Natural killer cell (primary cell): ENCODE results near the gene LIPH. TPM values are rescaled to one million over a fixed set of nuclear protein-coding genes. Genes with fewer than 3 reads are reported as not detected.

ENCODE experiments used
- ATAC-seq, 3 donors: fragments of 150-1000 bp in 2 of 3; fragments of 200-7000 bp in 1 of 3; cut with Tn5 transposase; 1 replicate in 1 of 3; 2 replicates in 2 of 3; pipeline ENCODE4 v1.10.0; 2021; ENCODE audit warnings: mild to moderate bottlenecking in 2 of 3, moderate library complexity in 2 of 3
- DNase-seq, 2 donors: peaks; one replicate each; pipeline versions ENCODE4 v3.0.0 to v3.0.0-alpha.2; 2013 to 2021; ENCODE audit warnings: mixed read lengths in 1 of 2
- H3K27ac ChIP-seq: one replicate; pipeline ENCODE4 v1.5.1; 2013; ENCODE audit warnings: mild to moderate bottlenecking, low read length
- H3K27me3 ChIP-seq: one replicate; pipeline ENCODE4 v1.6.1; 2013; ENCODE audit warnings: low read length; ENCODE audit not compliant: control insufficient read depth, insufficient read depth
- H3K36me3 ChIP-seq: one replicate; pipeline ENCODE4 v1.6.1; 2013; ENCODE audit warnings: low read length; ENCODE audit not compliant: control insufficient read depth, insufficient read depth
- H3K4me1 ChIP-seq: one replicate; pipeline ENCODE4 v1.6.1; 2013; ENCODE audit warnings: low read length; ENCODE audit not compliant: control insufficient read depth, insufficient read depth
- H3K4me3 ChIP-seq: one replicate; pipeline ENCODE4 v1.5.1; 2013; ENCODE audit warnings: low read length
- H3K9me3 ChIP-seq: one replicate; pipeline ENCODE4 v1.6.1; 2013; ENCODE audit warnings: low read length; ENCODE audit not compliant: control insufficient read depth, insufficient read depth
- H3K27ac Mint-ChIP-seq, 2 donors: one replicate each; pipeline ENCODE4 v1.8.0; 2022; ENCODE audit warnings: mild to moderate bottlenecking in 2 of 2, mixed read lengths in 2 of 2, moderate library complexity in 1 of 2
- H3K27me3 Mint-ChIP-seq, 2 donors: one replicate each; pipeline ENCODE4 v1.8.0; 2022; ENCODE audit warnings: low read depth in 2 of 2, mixed read lengths in 2 of 2
- H3K36me3 Mint-ChIP-seq: one replicate; pipeline ENCODE4 v1.8.0; 2022; ENCODE audit warnings: mixed read lengths
- H3K4me1 Mint-ChIP-seq, 2 donors: one replicate each; pipeline ENCODE4 v1.8.0; 2022; ENCODE audit warnings: mixed read lengths in 2 of 2
- H3K4me3 Mint-ChIP-seq: one replicate; pipeline ENCODE4 v1.8.0; 2022; ENCODE audit warnings: mild to moderate bottlenecking, moderate library complexity, mixed read lengths
- H3K9me3 Mint-ChIP-seq, 2 donors: one replicate each; pipeline ENCODE4 v1.8.0; 2022; ENCODE audit warnings: mixed read lengths in 2 of 2
- whole genome bisulfite sequencing: methylation state at CpG from one replicate; pipeline ENCODE4 v1.1.7; 2013; ENCODE audit warnings: missing lambda C conversion rate; ENCODE audit not compliant: insufficient coverage; 5-methylcytosine and 5-hydroxymethylcytosine counted together
- intact Hi-C: fragments of 100-400 bp; cut with micrococcal nuclease; formaldehyde crosslinking; loops from one replicate; pipeline ENCODE4 v1.14.2; 2022
- total RNA-seq, 4 donors: library from RNA; stranded (reverse); fragments of 120-200 nt in 1 of 4; gene quantifications; one replicate each; pipeline versions ENCODE4 v1.2.3 to v1.2.4, GENCODE V29; 2013 to 2022
- TF ChIP-seq, protein P1 (sequence below): fragments of 200-600 bp; IDR thresholded peaks from one replicate; pipeline ENCODE4 v1.8.0; 2022; ENCODE audit warnings: antibody characterized with exemption

Gene LIPH
- total RNA-seq, 3 donors from 2014 or later (not counting 1 experiment from before 2014, with no cell fraction given) = 0.09 to 0.16 TPM; not detected in 1

DNA sequence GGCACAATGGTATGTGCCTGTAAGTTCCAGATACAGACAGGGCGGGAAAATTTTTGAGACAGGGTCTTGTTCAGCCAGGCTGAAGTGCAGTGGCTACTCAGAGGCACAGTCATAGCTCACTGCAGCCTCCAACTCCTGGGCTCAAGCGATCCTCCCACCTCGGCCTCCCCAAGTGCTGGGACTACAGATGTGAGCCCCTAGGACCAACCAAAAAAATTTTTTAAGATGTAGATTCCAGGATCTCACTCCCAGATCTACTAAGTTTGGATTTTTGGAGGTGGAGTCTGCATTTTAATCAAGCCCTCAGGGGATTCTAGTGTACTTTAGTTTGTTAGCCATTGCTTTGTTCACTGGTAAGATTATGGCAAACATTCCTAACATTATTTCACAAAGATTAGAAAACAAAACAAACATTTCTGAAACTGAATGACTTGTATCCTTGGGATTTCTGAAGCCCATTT is 2.7 kb downstream of the LIPH start:
- no peaks in the 10 kb centered on the region for H3K36me3 Mint-ChIP-seq
- H3K36me3 ChIP-seq = no peaks in the 10 kb centered on the region
- no peak overlapping the region for H3K4me3 ChIP-seq
- no peak overlapping the region for H3K27ac ChIP-seq
- H3K4me1 Mint-ChIP-seq = peaks cover 7 to 8% of the 10 kb centered on the region in 2 donors
- no peak overlapping the region for H3K27ac Mint-ChIP-seq
- H3K9me3 ChIP-seq = no peaks in the 10 kb centered on the region
- 97% methylated on average over 3 of the region's 3 CpGs for WGBS
- no peaks in the 10 kb centered on the region for H3K4me1 ChIP-seq
- H3K27me3 ChIP-seq = no peaks in the 10 kb centered on the region
- DNase-seq (no peak), ATAC-seq (no peak)
- TF ChIP-seq, protein P1, sequence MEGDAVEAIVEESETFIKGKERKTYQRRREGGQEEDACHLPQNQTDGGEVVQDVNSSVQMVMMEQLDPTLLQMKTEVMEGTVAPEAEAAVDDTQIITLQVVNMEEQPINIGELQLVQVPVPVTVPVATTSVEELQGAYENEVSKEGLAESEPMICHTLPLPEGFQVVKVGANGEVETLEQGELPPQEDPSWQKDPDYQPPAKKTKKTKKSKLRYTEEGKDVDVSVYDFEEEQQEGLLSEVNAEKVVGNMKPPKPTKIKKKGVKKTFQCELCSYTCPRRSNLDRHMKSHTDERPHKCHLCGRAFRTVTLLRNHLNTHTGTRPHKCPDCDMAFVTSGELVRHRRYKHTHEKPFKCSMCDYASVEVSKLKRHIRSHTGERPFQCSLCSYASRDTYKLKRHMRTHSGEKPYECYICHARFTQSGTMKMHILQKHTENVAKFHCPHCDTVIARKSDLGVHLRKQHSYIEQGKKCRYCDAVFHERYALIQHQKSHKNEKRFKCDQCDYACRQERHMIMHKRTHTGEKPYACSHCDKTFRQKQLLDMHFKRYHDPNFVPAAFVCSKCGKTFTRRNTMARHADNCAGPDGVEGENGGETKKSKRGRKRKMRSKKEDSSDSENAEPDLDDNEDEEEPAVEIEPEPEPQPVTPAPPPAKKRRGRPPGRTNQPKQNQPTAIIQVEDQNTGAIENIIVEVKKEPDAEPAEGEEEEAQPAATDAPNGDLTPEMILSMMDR = no peak
- H3K27me3 Mint-ChIP-seq = no peaks in the 10 kb centered on the region
- no peaks in the 10 kb centered on the region for H3K9me3 Mint-ChIP-seq
- intact Hi-C loops = loop anchor here (10.0 kb wide), 1 partner anchor 185 kb away; the partner anchor contains the start of gene MAP3K13
- H3K4me3 Mint-ChIP-seq = no peak overlapping the region

DNA sequence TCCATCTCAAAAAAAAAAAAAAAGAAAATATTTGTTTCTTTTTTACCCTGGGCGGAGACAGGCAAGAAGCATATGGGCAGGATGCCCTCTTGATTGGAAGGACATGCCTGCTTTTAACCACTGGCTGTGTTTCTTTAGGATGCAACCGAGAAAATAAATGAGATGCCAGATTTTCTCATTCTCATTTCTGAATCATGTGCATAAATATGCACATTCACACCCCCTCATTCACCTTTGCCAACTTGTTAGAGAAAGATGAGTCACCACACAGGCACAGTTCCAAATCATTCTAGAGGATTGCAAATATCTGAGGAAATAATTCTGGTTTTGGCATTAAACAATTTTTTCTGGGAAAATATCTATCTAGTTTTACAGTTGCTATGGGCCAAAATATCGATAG is 3.3 kb downstream of the LIPH start:
- no peak overlapping the region for H3K4me3 Mint-ChIP-seq
- H3K36me3 Mint-ChIP-seq = no peaks in the 10 kb centered on the region
- no peak for ATAC-seq
- TF ChIP-seq, protein P1 = no peak
- Histone ChIP-seq H3K36me3 (no peaks in the 10 kb centered on the region), H3K27ac (no peak overlapping the region), H3K4me1 (no peaks in the 10 kb centered on the region), H3K27me3 (no peaks in the 10 kb centered on the region), H3K9me3 (no peaks in the 10 kb centered on the region), H3K4me3 (no peak overlapping the region)
- no peak for DNase-seq
- intact Hi-C loops = no loop called here
- no peaks in the 10 kb centered on the region for H3K27me3 Mint-ChIP-seq
- H3K4me1 Mint-ChIP-seq = peaks cover 7 to 8% of the 10 kb centered on the region in 2 donors
- 93% methylated on average over 2 of the region's 3 CpGs for WGBS
- H3K9me3 Mint-ChIP-seq = no peaks in the 10 kb centered on the region
- no peak overlapping the region for H3K27ac Mint-ChIP-seq

DNA sequence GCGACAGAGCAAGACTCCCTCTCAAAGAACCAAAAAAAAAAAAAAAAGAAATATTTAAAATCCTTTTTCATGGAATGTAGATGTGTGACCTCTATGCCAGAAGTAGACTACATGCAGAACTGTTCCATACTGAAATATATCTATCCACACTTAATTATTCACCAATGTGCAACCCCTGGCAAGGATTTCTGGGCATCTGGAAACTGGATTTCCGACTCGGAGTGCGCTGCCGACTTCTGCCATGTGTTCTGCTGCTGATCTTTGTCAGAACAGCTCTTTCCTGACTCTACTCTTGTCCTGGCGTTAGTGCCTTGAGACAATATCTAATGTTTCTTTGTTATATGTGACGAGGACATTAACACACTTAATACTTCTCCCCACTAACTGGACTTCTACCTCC is 11.7 kb downstream of the LIPH start:
- WGBS = 97% methylated on average over 5 of the region's 7 CpGs
- Mint-ChIP-seq H3K27me3 (peaks cover 0 to 2% of the 10 kb centered on the region in 2 donors), H3K4me3 (no peak overlapping the region), H3K27ac (no peak overlapping the region), H3K4me1 (peaks cover 0 to 6% of the 10 kb centered on the region in 2 donors), H3K9me3 (no peaks in the 10 kb centered on the region), H3K36me3 (no peaks in the 10 kb centered on the region)
- Histone ChIP-seq H3K27ac (no peak overlapping the region), H3K9me3 (no peaks in the 10 kb centered on the region), H3K36me3 (no peaks in the 10 kb centered on the region), H3K27me3 (no peaks in the 10 kb centered on the region), H3K4me3 (no peak overlapping the region), H3K4me1 (no peaks in the 10 kb centered on the region)
- intact Hi-C loops = no loop called here
- ATAC-seq (no peak), DNase-seq (no peak)
- TF ChIP-seq, protein P1 = no peak

- 92% methylated on average over 2 of the region's 2 CpGs for WGBS
- no peaks in the 10 kb centered on the region for H3K9me3 ChIP-seq
- DNase-seq (no peak), ATAC-seq (no peak)
- intact Hi-C loops = no loop called here
- H3K36me3 Mint-ChIP-seq = no peaks in the 10 kb centered on the region
- H3K27ac ChIP-seq = no peak overlapping the region
- H3K9me3 Mint-ChIP-seq = no peaks in the 10 kb centered on the region
- no peak overlapping the region for H3K27ac Mint-ChIP-seq
- no peak overlapping the region for H3K4me3 ChIP-seq
- H3K4me1 Mint-ChIP-seq = peaks cover 0 to 6% of the 10 kb centered on the region in 2 donors
- no peaks in the 10 kb centered on the region for H3K36me3 ChIP-seq
- TF ChIP-seq, protein P1 = no peak
- H3K27me3 Mint-ChIP-seq = peaks cover 0 to 2% of the 10 kb centered on the region in 2 donors
- H3K4me3 Mint-ChIP-seq = no peak overlapping the region
- H3K27me3 ChIP-seq = no peaks in the 10 kb centered on the region
- H3K4me1 ChIP-seq = no peaks in the 10 kb centered on the region
Observed at GRCh38 chr3:185539934-185540333, 12.5 kb downstream of the LIPH start.
